Activated CD4-positive, alpha-beta T cell treated with anti-CD3 and anti-CD28 coated beads for 48 hours (primary cell): Measurements from ENCODE around the gene SLC66A1.

Source experiments
- DNase-seq: peaks from one replicate; pipeline ENCODE4 v3.0.0-alpha.2; 2020

Gene SLC66A1

GRCh38 chr1:19306941-19307340 is 5.2 kb upstream of the SLC66A1 start:
- no peak for DNase-seq

- no peak for DNase-seq
Observed at GRCh38 chr1:19307794-19308508, 4.2 kb upstream of the SLC66A1 start.

GRCh38 chr1:19308509-19308907 is 3.6 kb upstream of the SLC66A1 start:
- DNase-seq, result no peak

GRCh38 chr1:19309123-19309813 is 2.9 kb upstream of the SLC66A1 start:
- DNase-seq, result no peak

GRCh38 chr1:19310061-19310460 is 2.1 kb upstream of the SLC66A1 start:
- DNase-seq, result no peak

- no peak for DNase-seq
Observed at GRCh38 chr1:19310720-19311502, 1.2 kb upstream of the SLC66A1 start.

GRCh38 chr1:19311503-19311930 is 609 bp upstream of the SLC66A1 start:
- no peak for DNase-seq

GRCh38 chr1:19312782-19313635 is 883 bp downstream of the SLC66A1 start:
- no peak for DNase-seq

- no peak for DNase-seq
Observed at GRCh38 chr1:19313636-19313959, 1.5 kb downstream of the SLC66A1 start.

GRCh38 chr1:19313961-19314882 is 2.1 kb downstream of the SLC66A1 start:
- no peak for DNase-seq

- DNase-seq, result no peak
Observed at GRCh38 chr1:19315378-19316198, 3.5 kb downstream of the SLC66A1 start.

- DNase-seq, result no peak
Observed at GRCh38 chr1:19317126-19317910, 5.2 kb downstream of the SLC66A1 start.

- no peak for DNase-seq
Observed at GRCh38 chr1:19319196-19319595, 7.1 kb downstream of the SLC66A1 start.

- DNase-seq, result no peak
Observed at GRCh38 chr1:19321071-19321470, 8.9 kb downstream of the SLC66A1 start.

GRCh38 chr1:19322481-19322880 is 10.4 kb downstream of the SLC66A1 start:
- no peak for DNase-seq

GRCh38 chr1:19323987-19324664 is 12.0 kb downstream of the SLC66A1 start:
- no peak for DNase-seq

GRCh38 chr1:19324665-19324990 is 12.5 kb downstream of the SLC66A1 start:
- no peak for DNase-seq

GRCh38 chr1:19325368-19325957 is 13.3 kb downstream of the SLC66A1 start:
- no peak for DNase-seq
